ENCODE data around the gene BNC2.

DNA sequence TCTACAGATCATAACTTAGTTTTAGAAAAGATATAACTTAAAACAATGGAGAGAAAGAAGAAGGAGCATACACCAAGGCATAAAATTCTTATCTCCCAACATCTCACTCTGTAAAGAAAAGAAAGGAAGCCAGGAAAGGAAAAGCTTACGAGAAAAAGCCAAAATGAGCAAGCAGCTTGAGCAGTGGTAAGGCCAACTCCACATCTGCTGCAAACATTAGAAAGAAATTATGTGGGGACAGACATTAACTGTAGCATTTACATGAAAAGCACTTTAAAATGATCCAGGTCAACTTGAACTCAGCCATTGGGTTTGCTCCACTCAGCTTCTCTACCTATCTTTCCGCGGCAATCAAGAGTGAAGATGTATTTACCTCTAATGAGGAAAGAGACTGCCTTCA is 176.9 kb downstream of the BNC2 start:
- TF ChIP-seq, protein P1, sequence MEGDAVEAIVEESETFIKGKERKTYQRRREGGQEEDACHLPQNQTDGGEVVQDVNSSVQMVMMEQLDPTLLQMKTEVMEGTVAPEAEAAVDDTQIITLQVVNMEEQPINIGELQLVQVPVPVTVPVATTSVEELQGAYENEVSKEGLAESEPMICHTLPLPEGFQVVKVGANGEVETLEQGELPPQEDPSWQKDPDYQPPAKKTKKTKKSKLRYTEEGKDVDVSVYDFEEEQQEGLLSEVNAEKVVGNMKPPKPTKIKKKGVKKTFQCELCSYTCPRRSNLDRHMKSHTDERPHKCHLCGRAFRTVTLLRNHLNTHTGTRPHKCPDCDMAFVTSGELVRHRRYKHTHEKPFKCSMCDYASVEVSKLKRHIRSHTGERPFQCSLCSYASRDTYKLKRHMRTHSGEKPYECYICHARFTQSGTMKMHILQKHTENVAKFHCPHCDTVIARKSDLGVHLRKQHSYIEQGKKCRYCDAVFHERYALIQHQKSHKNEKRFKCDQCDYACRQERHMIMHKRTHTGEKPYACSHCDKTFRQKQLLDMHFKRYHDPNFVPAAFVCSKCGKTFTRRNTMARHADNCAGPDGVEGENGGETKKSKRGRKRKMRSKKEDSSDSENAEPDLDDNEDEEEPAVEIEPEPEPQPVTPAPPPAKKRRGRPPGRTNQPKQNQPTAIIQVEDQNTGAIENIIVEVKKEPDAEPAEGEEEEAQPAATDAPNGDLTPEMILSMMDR (IDR thresholded peaks at IDR 0.05) = no peak
- TF ChIP-seq EP300 (IDR thresholded peaks at IDR 0.05) = no peak
- no peak for TF ChIP-seq POLR2AphosphoS5 (IDR thresholded peaks at IDR 0.05)
